ENCODE results near the gene SUSD2. TPM values are rescaled to one million over a fixed set of nuclear protein-coding genes. Genes with fewer than 3 reads are reported as not detected.
A peak's percentile ranks its signal among the peaks of the same experiment; 100 is the strongest.

Gene SUSD2
- polyA plus RNA-seq, 1 experiment: 0.63 TPM

- DNase-seq (ENCODE audit: low read depth, low spot score): no peak
- ChIA-PET CTCF (interaction anchor here (4.0 kb wide), 1 partner anchor 22 kb away, joined by 21 read pairs; no protein-coding TSS in a partner anchor), POLR2A (interaction anchor here (0.6 to 1.1 kb wide), 3 partner anchors 46 to 293 kb away, joined by 3 to 4 read pairs (median 3); no protein-coding TSS in a partner anchor)
Observed at GRCh38 chr22:24153353-24153752, 27.9 kb upstream of the SUSD2 start.

GRCh38 chr22:24153959-24154358 is 27.3 kb upstream of the SUSD2 start:
- Histone ChIP-seq H3K27me3 (ENCODE audit: control insufficient read depth, insufficient read depth, low read length) (no peaks in the 10 kb centered on the region), H3K9me3 (ENCODE audit: control insufficient read depth, insufficient read depth, low read length) (no peaks in the 10 kb centered on the region), H3K4me3 (ENCODE audit: low read depth, low read length) (no peak overlapping the region), H3K27ac (ENCODE audit: low read depth, low read length) (peak overlapping the region; percentile 11)
- no peak for TF ChIP-seq CTCF (IDR thresholded peaks at IDR 0.05; ENCODE audit: low read depth, low read length)
- POLR2A ChIA-PET: interaction anchor here (0.7 to 1.1 kb wide), 2 partner anchors 47 to 85 kb away, joined by 3 to 4 read pairs; no protein-coding TSS in a partner anchor
- CTCF ChIA-PET: interaction anchor here (0.5 to 4.0 kb wide), 2 partner anchors 21 to 420 kb away, joined by 5 to 21 read pairs; no protein-coding TSS in a partner anchor
- no peak for DNase-seq (ENCODE audit: low read depth, low spot score)

More at GRCh38 chr22:24153353-24153752, 27.9 kb upstream of the SUSD2 start:
- peak overlapping the region; percentile 39 for H3K27ac ChIP-seq (ENCODE audit: low read depth, low read length)
- TF ChIP-seq CTCF (IDR thresholded peaks at IDR 0.05; ENCODE audit: low read depth, low read length): no peak
- no peaks in the 10 kb centered on the region for H3K27me3 ChIP-seq (ENCODE audit: control insufficient read depth, insufficient read depth, low read length)
- H3K9me3 ChIP-seq (ENCODE audit: control insufficient read depth, insufficient read depth, low read length): no peaks in the 10 kb centered on the region
- H3K4me3 ChIP-seq (ENCODE audit: low read depth, low read length): no peak overlapping the region

- DNase-seq (ENCODE audit: low read depth, low spot score): no peak
- ChIA-PET POLR2A (interaction anchor here (0.8 to 3.3 kb wide), 3 partner anchors 8 to 142 kb away, joined by 3 to 27 read pairs (median 5); no protein-coding TSS in a partner anchor), CTCF (interaction anchor here (0.5 to 4.0 kb wide), 8 partner anchors 10 to 150 kb away, joined by 3 to 23 read pairs (median 4); partner anchors contain the start of genes CABIN1 and GSTT4)
- no peak for TF ChIP-seq CTCF (IDR thresholded peaks at IDR 0.05; ENCODE audit: low read depth, low read length)
- no peaks in the 10 kb centered on the region for H3K9me3 ChIP-seq (ENCODE audit: control insufficient read depth, insufficient read depth, low read length)
- no peak overlapping the region; the same call in 1 of the 2 replicates for H3K4me3 ChIP-seq (ENCODE audit: low read depth, low read length)
- H3K27me3 ChIP-seq (ENCODE audit: control insufficient read depth, insufficient read depth, low read length): no peaks in the 10 kb centered on the region
- no peak overlapping the region for H3K27ac ChIP-seq (ENCODE audit: low read depth, low read length)
Observed at GRCh38 chr22:24154826-24155225, 26.5 kb upstream of the SUSD2 start.

- Histone ChIP-seq H3K27ac (ENCODE audit: low read depth, low read length) (peak overlapping the region; percentile 52), H3K9me3 (ENCODE audit: control insufficient read depth, insufficient read depth, low read length) (no peaks in the 10 kb centered on the region), H3K27me3 (ENCODE audit: control insufficient read depth, insufficient read depth, low read length) (no peaks in the 10 kb centered on the region), H3K4me3 (ENCODE audit: low read depth, low read length) (peak overlapping the region; percentile 95)
- DNase-seq (ENCODE audit: low read depth, low spot score): no peak
- POLR2A ChIA-PET: interaction anchor here (0.7 to 3.3 kb wide), 4 partner anchors 9 to 143 kb away, joined by 3 to 27 read pairs (median 4); no protein-coding TSS in a partner anchor
- CTCF ChIA-PET: interaction anchor here (0.6 to 4.0 kb wide), 20 partner anchors 8 to 311 kb away, joined by 3 to 26 read pairs (median 6); partner anchors contain the start of genes CABIN1 and GSTT4
- TF ChIP-seq CTCF (IDR thresholded peaks at IDR 0.05; ENCODE audit: low read depth, low read length): peak; percentile 63
Observed at GRCh38 chr22:24155627-24156140, 25.6 kb upstream of the SUSD2 start.

Data from AG04450 (cell line).